ENCODE results near the gene ABCG2. TPM values are rescaled to one million over a fixed set of nuclear protein-coding genes. Genes with fewer than 3 reads are reported as not detected.

ABCG2 gene
- polyA plus RNA-seq, 1 of the 3 experiments (the other 2 are of a cell fraction), result 0.02 TPM

DNA sequence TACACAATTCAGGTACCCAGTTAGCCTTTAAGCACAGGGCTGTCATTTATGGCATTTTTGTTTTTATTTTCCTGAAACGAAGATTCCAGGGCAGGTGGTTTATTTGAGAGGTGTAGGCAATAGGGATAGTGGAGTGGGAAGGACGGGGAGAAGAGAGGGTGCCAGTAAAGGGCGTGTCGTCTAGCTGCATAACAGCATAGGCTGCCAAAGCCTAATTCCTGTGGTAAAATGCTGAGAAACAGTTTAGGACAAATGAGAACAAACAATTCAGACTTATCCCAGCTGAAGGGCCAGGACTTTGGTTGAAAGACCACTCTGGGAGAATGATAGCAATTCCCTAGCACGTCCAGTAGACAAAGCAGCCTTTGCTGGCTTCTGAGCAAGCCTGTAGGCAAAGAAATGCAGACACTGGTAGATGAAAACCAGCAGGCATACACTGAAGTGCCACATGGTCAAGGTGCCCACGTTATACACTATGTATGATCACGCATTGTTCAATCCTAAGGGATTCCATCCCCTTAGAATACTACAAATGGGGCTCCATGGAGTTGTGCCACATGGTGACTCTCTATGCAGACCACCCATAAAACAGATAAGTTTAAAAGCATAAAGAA, 80.4 kb downstream of the ABCG2 start:
- Histone ChIP-seq H3K9ac (no peak overlapping the region), H3K4me2 (no peak overlapping the region), H4K20me1 (ENCODE audit: insufficient read depth) (no peaks in the 10 kb centered on the region), H3K79me2 (ENCODE audit: insufficient read depth) (no peaks in the 10 kb centered on the region), H3K27ac (ENCODE audit: low read depth in 2 of 2, low read length in 1 of 2) (no peak overlapping the region), H2AFZ (ENCODE audit: low read depth) (no peak overlapping the region), H3K9me2 (no peaks in the 10 kb centered on the region), H3K36me3 (replicated peaks in 1 of 2; ENCODE audit: control insufficient read depth in 1 of 2, insufficient read depth in 2 of 2, low read length in 1 of 2) (peaks cover 45 to 51% of the 10 kb centered on the region in 2 experiments), H3F3A (replicated peaks; ENCODE audit: insufficient read depth) (no peaks in the 10 kb centered on the region), H3K27me3 (ENCODE audit: insufficient read depth) (no peaks in the 10 kb centered on the region), H3K4me1 (ENCODE audit: control insufficient read depth in 1 of 2, insufficient read depth in 2 of 2, low read depth in 1 of 2, low read length in 1 of 2) (no peaks in the 10 kb centered on the region), H3K9me3 (no peaks in the 10 kb centered on the region), H3K4me3 (ENCODE audit: low read depth in 2 of 2, low read length in 1 of 2) (no peak overlapping the region)
- POLR2A ChIA-PET, result no interaction called here
- WGBS (ENCODE audit: low lambda C conversion rate), result 97% methylated on average over 6 of the region's 7 CpGs
- no peak for TF ChIP-seq TAF1 (IDR thresholded peaks at IDR 0.05; ENCODE audit: borderline replicate concordance, low read depth, low read length)
- no peak for TF ChIP-seq TCF12 (IDR thresholded peaks at IDR 0.05)
- TF ChIP-seq NFIC (IDR thresholded peaks at IDR 0.05; ENCODE audit: borderline replicate concordance), result no peak
- no peak for DNase-seq
- CTCF ChIA-PET, result interaction anchor here (1.3 kb wide), 1 partner anchor 45 kb away, joined by 3 read pairs; no protein-coding TSS in a partner anchor

DNA sequence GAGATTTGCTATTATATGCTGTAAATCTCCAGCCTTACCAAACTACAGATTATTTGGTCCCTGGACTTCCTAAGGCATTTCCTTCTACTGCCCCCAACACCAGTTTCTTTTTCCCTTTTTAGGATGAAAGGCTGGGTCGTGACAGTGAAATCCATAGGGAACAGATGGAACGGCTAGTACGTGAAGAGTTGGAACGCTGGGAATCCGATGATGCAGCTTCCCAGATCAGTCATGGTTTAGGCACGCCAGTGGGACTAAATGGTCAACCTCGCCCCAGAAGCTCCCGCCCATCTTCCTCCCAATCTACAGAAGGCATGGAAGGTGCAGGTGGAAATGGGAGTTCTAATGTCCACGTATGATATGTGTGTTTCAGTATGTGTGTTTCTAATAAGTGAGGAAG, 83.1 kb downstream of the ABCG2 start:
- H2AFZ ChIP-seq (ENCODE audit: low read depth), result no peak overlapping the region
- no peak overlapping the region for H3K9ac ChIP-seq
- H3K79me2 ChIP-seq (ENCODE audit: insufficient read depth), result no peaks in the 10 kb centered on the region
- no peak for TF ChIP-seq EP300 (IDR thresholded peaks at IDR 0.05; ENCODE audit: borderline replicate concordance in 1 of 2, low read depth in 1 of 2, low read length in 1 of 2)
- no peak for TF ChIP-seq JUND (IDR thresholded peaks at IDR 0.05)
- TF ChIP-seq NFIC (IDR thresholded peaks at IDR 0.05; ENCODE audit: borderline replicate concordance), result no peak
- TF ChIP-seq YY1 (IDR thresholded peaks at IDR 0.05; ENCODE audit: low read depth), result no peak
- TF ChIP-seq, protein P1, sequence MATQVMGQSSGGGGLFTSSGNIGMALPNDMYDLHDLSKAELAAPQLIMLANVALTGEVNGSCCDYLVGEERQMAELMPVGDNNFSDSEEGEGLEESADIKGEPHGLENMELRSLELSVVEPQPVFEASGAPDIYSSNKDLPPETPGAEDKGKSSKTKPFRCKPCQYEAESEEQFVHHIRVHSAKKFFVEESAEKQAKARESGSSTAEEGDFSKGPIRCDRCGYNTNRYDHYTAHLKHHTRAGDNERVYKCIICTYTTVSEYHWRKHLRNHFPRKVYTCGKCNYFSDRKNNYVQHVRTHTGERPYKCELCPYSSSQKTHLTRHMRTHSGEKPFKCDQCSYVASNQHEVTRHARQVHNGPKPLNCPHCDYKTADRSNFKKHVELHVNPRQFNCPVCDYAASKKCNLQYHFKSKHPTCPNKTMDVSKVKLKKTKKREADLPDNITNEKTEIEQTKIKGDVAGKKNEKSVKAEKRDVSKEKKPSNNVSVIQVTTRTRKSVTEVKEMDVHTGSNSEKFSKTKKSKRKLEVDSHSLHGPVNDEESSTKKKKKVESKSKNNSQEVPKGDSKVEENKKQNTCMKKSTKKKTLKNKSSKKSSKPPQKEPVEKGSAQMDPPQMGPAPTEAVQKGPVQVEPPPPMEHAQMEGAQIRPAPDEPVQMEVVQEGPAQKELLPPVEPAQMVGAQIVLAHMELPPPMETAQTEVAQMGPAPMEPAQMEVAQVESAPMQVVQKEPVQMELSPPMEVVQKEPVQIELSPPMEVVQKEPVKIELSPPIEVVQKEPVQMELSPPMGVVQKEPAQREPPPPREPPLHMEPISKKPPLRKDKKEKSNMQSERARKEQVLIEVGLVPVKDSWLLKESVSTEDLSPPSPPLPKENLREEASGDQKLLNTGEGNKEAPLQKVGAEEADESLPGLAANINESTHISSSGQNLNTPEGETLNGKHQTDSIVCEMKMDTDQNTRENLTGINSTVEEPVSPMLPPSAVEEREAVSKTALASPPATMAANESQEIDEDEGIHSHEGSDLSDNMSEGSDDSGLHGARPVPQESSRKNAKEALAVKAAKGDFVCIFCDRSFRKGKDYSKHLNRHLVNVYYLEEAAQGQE (IDR thresholded peaks at IDR 0.05; ENCODE audit: low read depth, low read length), result no peak
- no peak for TF ChIP-seq SIN3A (IDR thresholded peaks at IDR 0.05; ENCODE audit: borderline replicate concordance, low read depth, low read length)
- TF ChIP-seq EZH2phosphoT487 (IDR thresholded peaks at IDR 0.05; ENCODE audit: borderline replicate concordance, low read depth), result no peak
- no peak for TF ChIP-seq PBX3 (IDR thresholded peaks at IDR 0.05)
- TF ChIP-seq TCF12 (IDR thresholded peaks at IDR 0.05), result no peak
- TF ChIP-seq RXRA (IDR thresholded peaks at IDR 0.05; ENCODE audit: borderline replicate concordance, low read depth), result no peak
- TF ChIP-seq RCOR1 (IDR thresholded peaks at IDR 0.05; ENCODE audit: low read length), result no peak
- TF ChIP-seq ELF1 (IDR thresholded peaks at IDR 0.05), result no peak
- TF ChIP-seq, protein P2, sequence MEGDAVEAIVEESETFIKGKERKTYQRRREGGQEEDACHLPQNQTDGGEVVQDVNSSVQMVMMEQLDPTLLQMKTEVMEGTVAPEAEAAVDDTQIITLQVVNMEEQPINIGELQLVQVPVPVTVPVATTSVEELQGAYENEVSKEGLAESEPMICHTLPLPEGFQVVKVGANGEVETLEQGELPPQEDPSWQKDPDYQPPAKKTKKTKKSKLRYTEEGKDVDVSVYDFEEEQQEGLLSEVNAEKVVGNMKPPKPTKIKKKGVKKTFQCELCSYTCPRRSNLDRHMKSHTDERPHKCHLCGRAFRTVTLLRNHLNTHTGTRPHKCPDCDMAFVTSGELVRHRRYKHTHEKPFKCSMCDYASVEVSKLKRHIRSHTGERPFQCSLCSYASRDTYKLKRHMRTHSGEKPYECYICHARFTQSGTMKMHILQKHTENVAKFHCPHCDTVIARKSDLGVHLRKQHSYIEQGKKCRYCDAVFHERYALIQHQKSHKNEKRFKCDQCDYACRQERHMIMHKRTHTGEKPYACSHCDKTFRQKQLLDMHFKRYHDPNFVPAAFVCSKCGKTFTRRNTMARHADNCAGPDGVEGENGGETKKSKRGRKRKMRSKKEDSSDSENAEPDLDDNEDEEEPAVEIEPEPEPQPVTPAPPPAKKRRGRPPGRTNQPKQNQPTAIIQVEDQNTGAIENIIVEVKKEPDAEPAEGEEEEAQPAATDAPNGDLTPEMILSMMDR (IDR thresholded peaks at IDR 0.05), result no peak
- TF ChIP-seq CHD2 (IDR thresholded peaks at IDR 0.05; ENCODE audit: low read length, partially characterized antibody), result no peak
- H4K20me1 ChIP-seq (ENCODE audit: insufficient read depth), result no peaks in the 10 kb centered on the region
- H3K9me3 ChIP-seq, result no peaks in the 10 kb centered on the region
- no peak for DNase-seq
- no peaks in the 10 kb centered on the region for H3F3A ChIP-seq (replicated peaks; ENCODE audit: insufficient read depth)
- peaks cover 49 to 74% of the 10 kb centered on the region in 2 experiments for H3K36me3 ChIP-seq (replicated peaks in 1 of 2; ENCODE audit: control insufficient read depth in 1 of 2, insufficient read depth in 2 of 2, low read length in 1 of 2)
- no peak overlapping the region for H3K4me2 ChIP-seq
- no peak overlapping the region for H3K4me3 ChIP-seq (ENCODE audit: low read depth in 2 of 2, low read length in 1 of 2)
- H3K27ac ChIP-seq (ENCODE audit: low read depth in 2 of 2, low read length in 1 of 2), result no peak overlapping the region
- no peaks in the 10 kb centered on the region for H3K27me3 ChIP-seq (ENCODE audit: insufficient read depth)
- no peaks in the 10 kb centered on the region for H3K4me1 ChIP-seq (ENCODE audit: control insufficient read depth in 1 of 2, insufficient read depth in 2 of 2, low read depth in 1 of 2, low read length in 1 of 2)
- ChIA-PET CTCF (no interaction called here), POLR2A (no interaction called here)
- no peaks in the 10 kb centered on the region for H3K9me2 ChIP-seq
- WGBS (ENCODE audit: low lambda C conversion rate), result 99% methylated on average over 9 of the region's 9 CpGs
